GM12878 (cell line): ENCODE results near the gene RPS27L. TPM values are rescaled to one million over a fixed set of nuclear protein-coding genes. Genes with fewer than 3 reads are reported as not detected.

Experiments
- ATAC-seq: fragments of 200-7000 bp; cut with Tn5 transposase; 3 replicates; pipeline ENCODE4 v1.9.1; 2020; ENCODE audit warnings: mild to moderate bottlenecking, moderate library complexity
- BruUV-seq: library from RNA; stranded (reverse); fragments of 400-500 nt; replicated peaks from 2 replicates; lab custom pipeline; 2021; lab: Mats Ljungman, UMichigan
- CTCF ChIA-PET: fragments of 300-600 bp; sonication (Branson Sonifier 250); formaldehyde crosslinking; extraction: SDS; loops from one replicate; lab custom pipeline; 2021; ENCODE audit warnings: inconsistent platforms; lab: Yijun Ruan, JAX
- POLR2A ChIA-PET: fragments of 350-600 bp; formaldehyde crosslinking; extraction: SDS; loops from one replicate; lab custom pipeline; 2021; ENCODE audit warnings: inconsistent platforms; lab: Charles Lee
- RAD21 ChIA-PET: fragments of 300-600 bp; sonication (Branson Sonifier 250); formaldehyde crosslinking; loops from one replicate; lab custom pipeline; 2023; ENCODE audit warnings: antibody characterized with exemption; ENCODE audit not compliant: unreplicated experiment; lab: Charles Lee
- SMC1A ChIA-PET: fragments of 300-600 bp; sonication (Branson Sonifier 250); formaldehyde crosslinking; loops from one replicate; lab custom pipeline; 2023; ENCODE audit not compliant: unreplicated experiment, uncharacterized antibody; lab: Charles Lee
- DNase-seq: peaks from one replicate; pipeline ENCODE4 v3.0.0-alpha.2; 2011; ENCODE audit warnings: low read depth, low spot score
- FAIRE-seq: peaks from 3 replicates; lab custom pipeline; 2011; peaks lifted over from hg19 to GRCh38; lab: Jason Lieb, UNC
- H2AFZ ChIP-seq: 2 replicates; pipeline ENCODE4 v1.6.0; 2011; ENCODE audit warnings: low read depth, low read length, control low read depth; ENCODE audit not compliant: control insufficient read depth
- H3K27ac ChIP-seq: 2 replicates; pipeline ENCODE4 v1.5.1; 2011; ENCODE audit warnings: control low read depth; ENCODE audit not compliant: control insufficient read depth, insufficient read depth
- H3K27me3 ChIP-seq, 2 experiments: replicated peaks in 1 of 2; 2 replicates each; pipeline versions ENCODE4 v1.6.0 to v1.6.1; 2011; ENCODE audit warnings: low read length in 1 of 2; ENCODE audit not compliant: control insufficient read depth in 2 of 2, insufficient read depth in 2 of 2
- H3K36me3 ChIP-seq, 2 experiments: 2 replicates each; pipeline ENCODE4 v1.5.1; 2011; ENCODE audit warnings: low read length in 1 of 2; ENCODE audit not compliant: control insufficient read depth in 2 of 2, insufficient read depth in 2 of 2
- H3K4me1 ChIP-seq: 2 replicates; pipeline ENCODE4 v1.6.1; 2011; ENCODE audit warnings: mild to moderate bottlenecking, low read length, moderate library complexity, mixed read lengths; ENCODE audit not compliant: control insufficient read depth, insufficient read depth
- H3K4me2 ChIP-seq: 2 replicates; pipeline ENCODE4 v1.6.0; 2011; ENCODE audit warnings: control low read depth; ENCODE audit not compliant: control insufficient read depth, insufficient read depth
- H3K4me3 ChIP-seq: fragments of 200-600 bp; sonication (generic); 2 replicates; pipeline ENCODE4 v1.5.1; 2016
- H3K79me2 ChIP-seq: 2 replicates; pipeline ENCODE4 v1.6.0; 2011; ENCODE audit warnings: low read length; ENCODE audit not compliant: control insufficient read depth, insufficient read depth
- H3K9ac ChIP-seq: 2 replicates; pipeline ENCODE4 v1.8.0; 2011; ENCODE audit warnings: low read length, control low read depth, mixed read lengths; ENCODE audit not compliant: control insufficient read depth, insufficient read depth
- H3K9me3 ChIP-seq: replicated peaks from 3 replicates; pipeline ENCODE4 v1.5.1; 2011; ENCODE audit warnings: mild to moderate bottlenecking, low read length; ENCODE audit not compliant: control insufficient read depth, insufficient read depth
- H4K20me1 ChIP-seq: 2 replicates; pipeline ENCODE4 v1.6.0; 2011; ENCODE audit not compliant: control insufficient read depth, insufficient read depth
- BACH1 ChIP-seq: fragments of 450-650 bp; IDR thresholded peaks from 2 replicates; pipeline ENCODE4 v1.6.1; 2017; ENCODE audit warnings: mild to moderate bottlenecking, borderline replicate concordance
- CBFB ChIP-seq: IDR thresholded peaks from 2 replicates; pipeline ENCODE4 v1.6.1; 2016; ENCODE audit warnings: antibody characterized with exemption, low read depth
- CREM ChIP-seq: IDR thresholded peaks from 2 replicates; pipeline ENCODE4 v1.6.1; 2014; ENCODE audit warnings: antibody characterized with exemption, low read depth
- IKZF2 ChIP-seq, 2 experiments: fragments of 450-650 bp; IDR thresholded peaks; 2 replicates each; pipeline ENCODE4 v1.6.1; 2017; ENCODE audit warnings: mild to moderate bottlenecking in 2 of 2, moderate library complexity in 2 of 2
- KLF5 ChIP-seq: fragments of 450-650 bp; IDR thresholded peaks from 2 replicates; pipeline ENCODE4 v1.6.1; 2014; ENCODE audit warnings: mild to moderate bottlenecking; ENCODE audit not compliant: partially characterized antibody
- MYB ChIP-seq: fragments of 150-350 bp; IDR thresholded peaks from 2 replicates; pipeline ENCODE4 v1.6.1; 2014; ENCODE audit warnings: mild to moderate bottlenecking, low read depth, low read length, borderline replicate concordance
- PAX8 ChIP-seq: fragments of 450-650 bp; IDR thresholded peaks from 2 replicates; pipeline ENCODE4 v1.6.1; 2017; ENCODE audit warnings: mild to moderate bottlenecking, moderate library complexity
- POLR2AphosphoS2 ChIP-seq: IDR thresholded peaks from 2 replicates; pipeline ENCODE4 v1.6.1; 2011; ENCODE audit warnings: low read depth, mild to moderate bottlenecking, low read length, improper control_type of control experiment, moderate library complexity
- RAD51 ChIP-seq: fragments of 450-650 bp; IDR thresholded peaks from 2 replicates; pipeline ENCODE4 v1.6.1; 2016; ENCODE audit warnings: moderate library complexity, mild to moderate bottlenecking, inconsistent platforms
- RCOR1 ChIP-seq: conservative IDR thresholded peaks from 2 replicates; pipeline ENCODE4 v1.6.1; 2012; ENCODE audit warnings: low read depth, low read length, improper control_type of control experiment
- RELA ChIP-seq: fragments of 450-650 bp; IDR thresholded peaks from 2 replicates; pipeline ENCODE4 v1.8.0; 2014; ENCODE audit warnings: borderline replicate concordance; ENCODE audit not compliant: partially characterized antibody
- RFX5 ChIP-seq: IDR thresholded peaks from 2 replicates; pipeline ENCODE4 v1.6.1; 2011; ENCODE audit warnings: low read depth, low read length, improper control_type of control experiment
- SMARCA5 ChIP-seq: fragments of 450-650 bp; IDR thresholded peaks from 2 replicates; pipeline ENCODE4 v1.6.1; 2017; ENCODE audit warnings: mild to moderate bottlenecking
- SUZ12 ChIP-seq: fragments of 200-600 bp; sonication (generic); IDR thresholded peaks from one replicate; pipeline ENCODE4 v1.6.1; 2018; ENCODE audit warnings: antibody characterized with exemption, mild to moderate bottlenecking; ENCODE audit not compliant: unreplicated experiment
- TCF3 ChIP-seq: IDR thresholded peaks from 2 replicates; pipeline ENCODE4 v1.6.1; 2012; ENCODE audit warnings: low read depth, mild to moderate bottlenecking, low read length, borderline replicate concordance; ENCODE audit not compliant: insufficient read depth
- ZNF207 ChIP-seq: fragments of 450-650 bp; IDR thresholded peaks from 2 replicates; pipeline ENCODE4 v1.6.1; 2014; ENCODE audit warnings: antibody characterized with exemption, mild to moderate bottlenecking, borderline replicate concordance
- WGBS: methylation state at CpG from one replicate; pipeline ENCODE4 v1.1.6; 2016; ENCODE audit warnings: low lambda C conversion rate; ENCODE audit not compliant: insufficient replicate concordance, insufficient coverage; ENCODE audit errors: missing lambda C conversion rate; 5-methylcytosine and 5-hydroxymethylcytosine counted together
- in situ Hi-C: fragments of 300-500 bp; cut with MboI; formaldehyde crosslinking; loops from 9 replicates; pipeline ENCODE4 v1.14.3; 2018; ENCODE audit warnings: mixed read lengths
- intact Hi-C: fragments of 100-400 bp; cut with micrococcal nuclease; formaldehyde crosslinking; loops from one replicate; pipeline ENCODE4 v1.14.2; 2022; ENCODE audit not compliant: unreplicated experiment
- polyA plus RNA-seq, 11 experiments: library from polyadenylated mRNA; depleted of rRNA in 4 of 11; unstranded in 6 of 11; stranded (reverse) in 5 of 11; fragments of >200 nt; fragmentation: Nextera tagmentation in 4 of 11; fragmentation: Illumina TruSeq in 1 of 11; extraction: Ambion mirVana in 4 of 11; extraction: Trizol in 1 of 11; gene quantifications; 1 replicate in 1 of 11; 2 replicates in 10 of 11; pipeline versions ENCODE4 v1.2.1 to v1.2.3, GENCODE V29; 2011 to 2016; ENCODE audit warnings: inconsistent platforms in 2 of 11, missing spikeins in 2 of 11, low read depth in 1 of 11
- total RNA-seq, 4 experiments: library from RNA; depleted of rRNA in 3 of 4; stranded (reverse); fragments of >200 nt in 3 of 4; fragmentation: Illumina TruSeq in 1 of 4; extraction: Trizol in 1 of 4; gene quantifications; 2 replicates each; pipeline versions ENCODE4 v1.2.1 to v1.2.3, GENCODE V29; 2013 to 2021
- TF ChIP-seq, protein P1 (sequence below): fragments of 450-650 bp; IDR thresholded peaks from 2 replicates; pipeline ENCODE4 v1.6.1; 2016; ENCODE audit warnings: mild to moderate bottlenecking
- TF ChIP-seq, protein P2 (sequence below): IDR thresholded peaks from 2 replicates; pipeline ENCODE4 v1.6.1; 2011; ENCODE audit warnings: low read depth, low read length, improper control_type of control experiment, borderline replicate concordance
- TF ChIP-seq, protein P3 (sequence below): fragments of 450-650 bp; IDR thresholded peaks from 2 replicates; pipeline ENCODE4 v1.6.1; 2018; ENCODE audit warnings: borderline replicate concordance, mild to moderate bottlenecking; ENCODE audit not compliant: partially characterized antibody

The RPS27L gene
- total and polyA plus RNA-seq, 10 of the 15 experiments (the other 5 are each of a cell fraction or from before 2014, with no cell fraction given) = 133 to 970 (median 220) TPM

DNA sequence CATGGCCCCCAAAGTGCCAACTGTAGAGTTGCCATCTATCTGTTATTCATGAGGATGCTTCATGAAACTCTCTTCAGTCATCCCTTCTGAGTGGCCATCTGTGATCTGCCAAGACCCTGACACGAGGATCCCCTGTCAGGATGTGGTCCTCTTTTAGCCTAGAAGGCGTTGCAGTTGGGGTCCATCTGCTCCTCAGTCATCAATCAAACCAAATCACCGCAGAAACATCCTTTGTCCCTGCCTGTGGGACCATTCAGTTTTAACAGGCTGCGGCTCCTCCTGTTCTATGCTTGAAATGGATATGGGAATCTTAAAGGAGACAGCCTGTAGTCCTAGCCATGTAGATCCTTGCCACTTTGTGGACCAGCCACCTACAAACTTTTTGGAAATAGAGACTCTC, 5.9 kb upstream of the RPS27L start:
- in situ Hi-C loops (no loop called here), intact Hi-C loops (no loop called here)
- SMC1A ChIA-PET = no interaction called here
- no peak overlapping the region for H3K9ac ChIP-seq
- H3K4me3 ChIP-seq = no peak overlapping the region
- no peaks in the 10 kb centered on the region for H3K27me3 ChIP-seq
- H3K4me1 ChIP-seq = peaks cover 10% of the 10 kb centered on the region
- no peak for FAIRE-seq
- RAD21 ChIA-PET = no interaction called here
- H4K20me1 ChIP-seq = no peaks in the 10 kb centered on the region
- no peaks in the 10 kb centered on the region for H3K36me3 ChIP-seq
- POLR2A ChIA-PET = no interaction called here
- CTCF ChIA-PET = no interaction called here
- no peak for TF ChIP-seq SMARCA5
- no peak for TF ChIP-seq POLR2AphosphoS2
- no peak for TF ChIP-seq BACH1
- TF ChIP-seq ZNF207 = no peak
- no peak for TF ChIP-seq SUZ12
- no peak for TF ChIP-seq KLF5
- no peak for TF ChIP-seq RAD51
- TF ChIP-seq CBFB = no peak
- TF ChIP-seq, protein P1, sequence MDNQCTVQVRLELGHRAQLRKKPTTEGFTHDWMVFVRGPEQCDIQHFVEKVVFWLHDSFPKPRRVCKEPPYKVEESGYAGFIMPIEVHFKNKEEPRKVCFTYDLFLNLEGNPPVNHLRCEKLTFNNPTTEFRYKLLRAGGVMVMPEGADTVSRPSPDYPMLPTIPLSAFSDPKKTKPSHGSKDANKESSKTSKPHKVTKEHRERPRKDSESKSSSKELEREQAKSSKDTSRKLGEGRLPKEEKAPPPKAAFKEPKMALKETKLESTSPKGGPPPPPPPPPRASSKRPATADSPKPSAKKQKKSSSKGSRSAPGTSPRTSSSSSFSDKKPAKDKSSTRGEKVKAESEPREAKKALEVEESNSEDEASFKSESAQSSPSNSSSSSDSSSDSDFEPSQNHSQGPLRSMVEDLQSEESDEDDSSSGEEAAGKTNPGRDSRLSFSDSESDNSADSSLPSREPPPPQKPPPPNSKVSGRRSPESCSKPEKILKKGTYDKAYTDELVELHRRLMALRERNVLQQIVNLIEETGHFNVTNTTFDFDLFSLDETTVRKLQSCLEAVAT = no peak
- no peak for TF ChIP-seq RCOR1
- TF ChIP-seq CREM = no peak
- no peak for TF ChIP-seq MYB
- TF ChIP-seq, protein P2, sequence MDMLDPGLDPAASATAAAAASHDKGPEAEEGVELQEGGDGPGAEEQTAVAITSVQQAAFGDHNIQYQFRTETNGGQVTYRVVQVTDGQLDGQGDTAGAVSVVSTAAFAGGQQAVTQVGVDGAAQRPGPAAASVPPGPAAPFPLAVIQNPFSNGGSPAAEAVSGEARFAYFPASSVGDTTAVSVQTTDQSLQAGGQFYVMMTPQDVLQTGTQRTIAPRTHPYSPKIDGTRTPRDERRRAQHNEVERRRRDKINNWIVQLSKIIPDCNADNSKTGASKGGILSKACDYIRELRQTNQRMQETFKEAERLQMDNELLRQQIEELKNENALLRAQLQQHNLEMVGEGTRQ = no peak
- TF ChIP-seq, protein P3, sequence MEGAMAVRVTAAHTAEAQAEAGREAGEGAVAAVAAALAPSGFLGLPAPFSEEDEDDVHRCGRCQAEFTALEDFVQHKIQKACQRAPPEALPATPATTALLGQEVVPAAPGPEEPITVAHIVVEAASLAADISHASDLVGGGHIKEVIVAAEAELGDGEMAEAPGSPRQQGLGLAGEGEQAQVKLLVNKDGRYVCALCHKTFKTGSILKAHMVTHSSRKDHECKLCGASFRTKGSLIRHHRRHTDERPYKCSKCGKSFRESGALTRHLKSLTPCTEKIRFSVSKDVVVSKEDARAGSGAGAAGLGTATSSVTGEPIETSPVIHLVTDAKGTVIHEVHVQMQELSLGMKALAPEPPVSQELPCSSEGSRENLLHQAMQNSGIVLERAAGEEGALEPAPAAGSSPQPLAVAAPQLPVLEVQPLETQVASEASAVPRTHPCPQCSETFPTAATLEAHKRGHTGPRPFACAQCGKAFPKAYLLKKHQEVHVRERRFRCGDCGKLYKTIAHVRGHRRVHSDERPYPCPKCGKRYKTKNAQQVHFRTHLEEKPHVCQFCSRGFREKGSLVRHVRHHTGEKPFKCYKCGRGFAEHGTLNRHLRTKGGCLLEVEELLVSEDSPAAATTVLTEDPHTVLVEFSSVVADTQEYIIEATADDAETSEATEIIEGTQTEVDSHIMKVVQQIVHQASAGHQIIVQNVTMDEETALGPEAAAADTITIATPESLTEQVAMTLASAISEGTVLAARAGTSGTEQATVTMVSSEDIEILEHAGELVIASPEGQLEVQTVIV = no peak
- TF ChIP-seq RELA = no peak
- TF ChIP-seq RFX5 = no peak
- no peak for TF ChIP-seq PAX8
- TF ChIP-seq TCF3 = no peak
- TF ChIP-seq IKZF2 (IDR thresholded peaks at IDR 0.05) = no peak
- no peaks in the 10 kb centered on the region for H3K9me3 ChIP-seq
- ATAC-seq = no peak
- no peak for DNase-seq
- no peak overlapping the region for H3K4me2 ChIP-seq
- 84% methylated on average over 4 of the region's 4 CpGs for WGBS
- BruUV-seq = no TSS peak
- no peak overlapping the region for H2AFZ ChIP-seq
- peaks cover 1% of the 10 kb centered on the region; the same call in 1 of the 2 replicates for H3K79me2 ChIP-seq
- no peak overlapping the region for H3K27ac ChIP-seq
